ENCODE data around the gene FAM240A. TPM values are rescaled to one million over a fixed set of nuclear protein-coding genes. Genes with fewer than 3 reads are reported as not detected.

Gene FAM240A
- total and polyA plus RNA-seq, 2 experiments from 2014 or later, result 0.18 TPM; not detected in 1

DNA sequence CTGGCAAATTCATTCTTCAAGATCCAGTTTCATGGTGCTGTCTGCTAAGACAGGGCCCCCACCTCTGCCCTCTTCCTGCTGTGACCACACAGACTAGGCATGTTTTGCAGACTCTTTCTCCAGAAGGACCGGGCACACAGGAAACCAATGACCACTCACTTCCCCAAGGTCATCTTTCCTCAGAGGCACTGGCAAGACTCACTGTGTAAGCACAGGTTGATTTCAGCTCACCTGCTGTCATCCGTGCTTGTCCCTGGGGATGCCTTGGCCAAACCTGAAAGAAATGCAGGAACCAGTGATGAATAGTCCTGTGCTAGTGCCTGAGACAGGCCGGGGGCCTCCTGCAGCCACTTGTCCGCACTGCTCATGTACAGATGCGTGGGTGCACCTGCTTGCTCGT, 47.7 kb downstream of the FAM240A start:
- Histone ChIP-seq H3K9me2 (ENCODE audit: insufficient read depth) (no peaks in the 10 kb centered on the region), H3K4me3 (no peak overlapping the region), H3K27ac (ENCODE audit: low read depth) (no peak overlapping the region), H3K27me3 (ENCODE audit: insufficient read depth) (no peaks in the 10 kb centered on the region), H2AFZ (0 out of 2 replicates have a peak overlapping the region, but pooled peaks have one; percentile 1), H4K20me1 (replicated peaks; ENCODE audit: insufficient read depth) (no peaks in the 10 kb centered on the region), H3F3A (replicated peaks; ENCODE audit: low read depth) (0 out of 2 replicates have a peak, but pooled peaks cover 9% of the 10 kb centered on the region), H3K4me1 (ENCODE audit: insufficient read depth) (peaks cover 48% of the 10 kb centered on the region), H3K4me2 (no peak overlapping the region), H3K79me2 (replicated peaks; ENCODE audit: insufficient read depth) (no peaks in the 10 kb centered on the region), H3K36me3 (ENCODE audit: insufficient read depth) (no peaks in the 10 kb centered on the region)
- Mint-ChIP-seq H3K27ac (no peak overlapping the region; the same call in 1 of the 2 replicates), H3K9me3 (no peaks in the 10 kb centered on the region; the same call in 2 of the 3 replicates), H3K4me3 (no peak overlapping the region), H3K36me3 (ENCODE audit: low read depth) (no peaks in the 10 kb centered on the region), H3K27me3 (ENCODE audit: insufficient read depth, low read depth, poor library complexity) (peaks cover 31% of the 10 kb centered on the region), H3K4me1 (peaks cover 64% of the 10 kb centered on the region)
- no peak for ATAC-seq
- TF ChIP-seq POLR2AphosphoS5 (IDR thresholded peaks at IDR 0.05; ENCODE audit: low read depth) (no peak), JUNB (IDR thresholded peaks at IDR 0.05; ENCODE audit: unreplicated experiment) (no peak), EZH2phosphoT487 (IDR thresholded peaks at IDR 0.05; ENCODE audit: unreplicated experiment) (no peak), ZNF462 (CRISPR knock-in tag; IDR thresholded peaks at IDR 0.05) (no peak), NANOG (IDR thresholded peaks at IDR 0.05; ENCODE audit: borderline replicate concordance) (no peak), REST (IDR thresholded peaks at IDR 0.05; ENCODE audit: unreplicated experiment) (no peak), STAT1 (IDR thresholded peaks at IDR 0.05; ENCODE audit: unreplicated experiment) (no peak), CREB1 (CRISPR knock-in tag; IDR thresholded peaks at IDR 0.05; ENCODE audit: low read depth) (no peak), CTCF (conservative IDR thresholded peaks at IDR 0.05; ENCODE audit: low read depth in 2 of 2) (no peak), EZH2 (IDR thresholded peaks at IDR 0.05; ENCODE audit: low read depth, unreplicated experiment) (no peak), ETS1 (IDR thresholded peaks at IDR 0.05) (no peak), ZNF331 (CRISPR knock-in tag; IDR thresholded peaks at IDR 0.05; ENCODE audit: low read depth) (no peak), ZNF114 (CRISPR knock-in tag; IDR thresholded peaks at IDR 0.05) (no peak)
- no peak for DNase-seq (ENCODE audit: low spot score)

All from GM23338 (cell line).